Activated CD8-positive, alpha-beta memory T cell treated with anti-CD3 and anti-CD28 coated beads, Interleukin-2, amount 50 U/mL, for 1 hour (primary cell): ENCODE measurements around the gene HPS4.

ENCODE experiments used
- DNase-seq: peaks from one replicate; pipeline ENCODE4 v3.0.0-alpha.2; 2020; ENCODE audit errors: extremely low read depth

HPS4 gene

DNA sequence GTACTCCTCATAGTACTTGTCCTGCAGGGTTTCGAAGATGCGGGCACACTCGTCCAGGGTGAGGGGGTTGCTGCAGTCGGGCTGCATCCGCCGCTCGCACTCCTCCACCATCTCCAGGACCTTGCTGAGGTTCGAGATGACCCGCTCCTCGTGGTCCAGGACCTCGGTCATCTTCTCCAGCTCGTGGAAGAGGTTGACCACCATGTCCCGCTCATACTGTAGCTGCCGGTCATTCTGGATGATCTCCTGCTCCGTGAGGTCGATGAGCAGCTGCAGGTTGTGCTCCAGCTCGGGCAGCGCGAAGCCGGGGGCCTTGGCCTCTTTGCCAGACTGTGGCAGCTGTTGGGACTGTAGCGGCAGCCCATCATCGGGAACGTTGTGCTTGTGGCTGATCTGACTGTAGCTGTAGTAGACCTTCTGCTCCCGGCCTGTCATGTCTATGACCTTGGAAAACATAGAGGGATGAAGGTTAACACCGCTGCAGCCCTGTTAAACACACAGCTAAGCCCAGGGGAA, 15.7 kb upstream of the HPS4 start:
- no peak for DNase-seq

DNA sequence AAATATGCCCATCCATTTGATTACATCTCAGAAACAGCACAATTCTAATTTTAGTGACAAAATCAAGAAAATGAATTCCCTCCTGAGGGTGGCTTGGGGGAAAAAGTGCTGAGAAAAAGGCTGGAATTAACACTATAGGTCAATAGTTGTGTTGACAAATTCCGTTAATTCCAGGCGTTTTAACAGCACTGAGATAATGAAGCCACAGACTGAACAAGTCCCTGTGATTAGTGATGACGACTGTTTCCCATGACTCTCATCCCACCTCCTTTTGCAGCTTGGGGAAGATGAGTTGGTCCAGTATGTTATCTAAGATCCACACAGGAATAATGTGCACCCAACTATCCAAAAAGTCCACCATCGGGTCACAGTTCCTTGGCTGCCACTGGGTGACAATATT, 12.9 kb upstream of the HPS4 start:
- DNase-seq = no peak

DNA sequence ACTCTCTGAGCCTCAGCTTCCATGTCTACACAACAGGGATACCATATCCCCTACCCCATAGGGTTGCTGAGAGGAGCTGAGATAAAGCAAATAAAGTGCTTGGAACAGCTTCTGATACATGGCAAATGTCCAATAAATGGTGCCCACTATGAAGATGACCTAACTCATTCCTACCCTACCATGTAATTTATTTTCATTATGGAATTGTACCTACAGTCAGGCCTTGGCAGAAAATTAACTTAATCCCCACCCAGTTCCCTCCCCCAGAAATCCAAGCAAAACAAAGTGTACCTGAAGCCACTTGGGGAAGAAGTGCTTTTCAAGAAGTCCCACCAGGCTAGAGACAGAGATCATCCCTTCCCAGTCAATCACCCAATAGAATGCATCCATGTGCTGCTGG, 10.9 kb upstream of the HPS4 start:
- no peak for DNase-seq

DNA sequence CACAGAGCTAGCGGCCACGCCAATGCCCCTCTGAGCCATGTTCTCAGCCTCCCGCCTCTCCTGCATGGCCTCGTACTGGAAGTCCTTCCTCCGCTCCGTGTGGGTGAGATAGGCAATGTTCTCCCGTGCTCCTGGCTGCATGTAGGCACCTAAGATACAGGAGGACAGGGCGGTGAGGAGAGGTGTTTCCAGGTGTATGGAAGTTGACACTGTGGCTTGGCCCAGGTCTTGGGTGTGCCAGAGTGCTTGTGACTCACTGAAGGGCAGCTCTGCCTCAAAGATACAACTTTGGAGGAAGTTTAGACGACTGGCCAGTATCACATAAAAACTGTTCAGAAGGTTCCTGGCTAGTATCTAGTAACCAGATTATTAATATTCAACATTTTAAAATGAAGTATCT, 8.6 kb upstream of the HPS4 start:
- no peak for DNase-seq

DNA sequence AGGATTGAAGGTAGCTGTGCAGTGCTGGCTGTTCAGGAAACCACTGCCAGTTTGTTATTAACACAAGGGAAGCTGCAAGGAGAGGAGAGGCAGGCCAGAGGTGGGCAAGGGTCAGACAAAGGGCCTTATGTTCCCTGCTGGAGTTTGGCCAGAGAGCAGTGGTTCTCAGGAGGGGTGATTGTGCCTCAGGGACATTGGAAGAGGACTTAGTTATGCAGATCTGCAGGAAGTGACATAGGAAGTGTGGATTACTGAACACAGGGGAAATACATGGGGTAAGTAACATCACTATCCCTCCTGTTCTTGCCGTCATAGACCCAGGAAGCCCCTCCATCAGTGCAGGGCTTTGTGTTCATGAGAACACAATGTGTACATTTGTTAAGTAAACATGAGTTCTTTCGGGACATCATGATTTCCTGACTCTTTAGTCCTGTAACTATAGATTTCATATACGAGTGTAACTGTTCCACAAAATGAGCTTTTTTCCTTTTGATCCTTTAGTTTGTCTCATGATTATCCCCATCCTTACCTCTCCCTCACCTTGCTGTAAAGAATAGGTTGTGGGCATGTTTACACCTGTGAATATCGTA, 6.0 kb upstream of the HPS4 start:
- DNase-seq = no peak

DNA sequence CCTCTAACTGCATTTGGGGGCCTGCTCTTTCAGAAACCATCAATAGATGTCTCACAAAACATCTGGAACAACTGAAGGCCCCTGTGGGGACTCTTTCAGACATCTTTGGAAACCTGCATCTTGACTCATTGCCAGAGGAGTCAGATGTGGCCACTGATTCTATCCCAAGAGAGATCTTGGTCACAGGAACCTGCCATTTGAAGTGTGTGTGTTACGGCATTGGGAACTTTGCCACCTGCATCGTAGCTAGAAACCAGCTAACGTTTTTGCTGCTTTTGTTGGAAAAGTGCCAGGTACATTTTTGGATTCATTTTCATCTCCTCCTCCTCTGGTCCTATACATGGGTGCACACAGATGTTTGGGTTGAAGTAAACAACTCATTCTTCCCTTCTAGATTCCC, 4.4 kb upstream of the HPS4 start:
- no peak for DNase-seq

DNA sequence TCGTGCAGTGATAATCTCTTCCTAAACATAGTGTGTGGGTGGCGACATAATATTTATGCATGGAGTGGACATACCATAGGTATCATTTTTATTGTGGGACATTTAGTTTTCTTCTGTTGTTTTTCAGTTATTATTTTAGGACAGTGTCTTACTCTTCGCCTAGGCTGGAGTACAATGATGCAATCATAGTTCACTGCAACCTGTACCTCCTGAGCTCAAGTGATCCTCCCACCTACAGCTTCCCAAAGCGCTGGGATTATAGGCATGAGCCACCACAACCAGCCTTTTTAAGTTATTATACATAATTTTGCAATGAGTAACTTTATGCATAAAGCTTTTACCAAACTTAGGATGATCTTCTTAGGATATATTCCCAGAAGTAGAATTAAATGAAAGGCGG, 2.8 kb upstream of the HPS4 start:
- no peak for DNase-seq

DNA sequence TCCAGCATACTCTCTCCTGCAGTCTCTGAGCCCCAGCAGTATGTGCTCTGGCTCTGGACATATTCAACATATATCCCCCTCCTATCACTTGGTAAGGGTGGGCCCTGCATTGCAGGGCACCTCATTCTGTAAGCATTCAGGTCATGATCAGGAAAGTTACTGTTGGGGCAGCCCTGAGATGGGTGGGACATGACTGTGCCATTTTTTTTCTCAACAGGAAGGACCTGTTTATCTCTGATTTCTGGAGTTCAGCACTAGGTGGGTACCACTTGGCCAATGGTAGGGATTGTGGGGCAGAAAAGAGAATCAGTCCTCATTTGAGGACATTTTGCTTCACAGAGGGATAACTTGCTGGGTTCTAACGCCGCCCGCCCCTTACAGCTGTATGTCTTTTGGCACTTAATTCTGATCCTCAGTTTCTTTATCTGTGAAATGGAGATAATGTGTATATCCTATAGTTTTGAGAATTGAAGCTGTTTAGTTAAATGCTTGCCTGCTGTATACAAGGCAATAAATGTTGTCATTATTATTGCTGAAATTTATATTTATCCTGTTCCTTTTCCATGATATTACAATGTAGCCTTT, 2.3 kb upstream of the HPS4 start:
- DNase-seq = no peak

DNA sequence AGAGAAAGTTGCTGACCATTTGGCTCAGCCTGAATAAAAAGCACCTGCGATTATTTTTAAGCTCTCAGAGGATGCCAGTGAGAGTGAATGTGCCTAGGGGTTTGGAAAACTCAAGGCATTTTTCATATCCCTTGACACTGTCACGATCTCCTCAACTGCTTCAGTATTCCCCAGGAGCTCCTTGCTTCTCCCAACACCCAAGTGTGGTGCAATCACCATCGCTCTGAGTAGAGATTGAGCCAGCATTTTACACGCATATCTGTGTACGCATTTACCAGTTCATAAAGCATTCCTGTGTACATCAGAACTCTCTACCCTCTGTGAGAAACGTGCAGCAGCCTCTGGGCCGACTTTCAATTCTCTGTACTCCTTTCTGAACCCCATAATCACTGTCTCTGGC, 1.4 kb upstream of the HPS4 start:
- DNase-seq = no peak

DNA sequence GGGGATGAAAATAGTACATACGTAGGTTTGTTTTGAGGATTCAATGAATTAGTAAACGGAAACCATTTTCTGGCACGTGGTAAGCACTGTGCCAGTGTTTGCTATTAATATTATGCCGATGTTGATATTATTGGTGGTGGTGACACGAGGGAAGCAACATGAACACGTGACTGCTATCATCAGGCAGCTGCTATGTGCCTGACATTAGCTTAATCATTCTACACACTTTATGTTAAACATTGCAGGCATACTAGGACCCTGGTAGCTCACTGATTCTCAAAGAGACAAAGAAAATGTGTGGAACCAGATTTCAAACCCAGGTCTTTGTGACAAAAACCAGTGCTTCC, 750 bp upstream of the HPS4 start:
- no peak for DNase-seq

DNA sequence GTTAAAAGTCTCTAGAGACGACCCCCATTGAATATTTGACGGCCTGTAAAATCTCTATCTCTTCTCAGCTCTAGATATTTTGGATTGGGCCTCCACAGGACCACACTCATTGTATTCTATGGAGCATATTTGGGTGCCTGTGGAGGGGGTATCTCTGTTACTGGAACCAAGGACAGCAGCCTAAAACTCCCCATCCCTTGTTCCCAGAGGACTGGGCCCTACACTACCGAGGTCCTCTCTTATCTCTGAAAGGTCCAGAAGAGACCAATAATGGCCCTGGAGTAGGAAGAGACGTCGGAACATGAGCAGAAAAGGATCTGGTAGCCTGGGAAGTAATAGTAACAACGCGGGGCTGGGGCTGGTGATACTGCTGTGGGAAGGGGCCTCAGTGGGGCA, 542 bp downstream of the HPS4 start:
- DNase-seq = no peak

DNA sequence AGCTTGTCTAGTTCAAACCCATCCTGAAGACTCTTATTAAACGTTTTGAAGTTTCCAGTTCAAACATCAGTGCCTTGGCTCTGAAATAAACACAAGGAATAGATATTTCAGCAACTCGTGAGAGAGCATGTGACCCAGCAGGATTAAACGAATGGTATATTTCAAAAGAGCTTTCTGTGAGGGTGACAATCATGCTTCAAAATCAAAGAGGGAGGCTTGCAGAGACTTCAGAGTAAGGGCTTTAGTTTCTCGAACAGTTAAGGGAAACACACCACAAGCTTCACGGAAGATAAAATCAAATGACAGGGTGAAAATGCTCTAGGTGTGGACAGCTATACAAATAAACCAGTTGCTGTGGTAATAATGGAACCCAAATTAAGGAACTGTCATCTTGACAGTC, 1.4 kb downstream of the HPS4 start:
- no peak for DNase-seq

DNA sequence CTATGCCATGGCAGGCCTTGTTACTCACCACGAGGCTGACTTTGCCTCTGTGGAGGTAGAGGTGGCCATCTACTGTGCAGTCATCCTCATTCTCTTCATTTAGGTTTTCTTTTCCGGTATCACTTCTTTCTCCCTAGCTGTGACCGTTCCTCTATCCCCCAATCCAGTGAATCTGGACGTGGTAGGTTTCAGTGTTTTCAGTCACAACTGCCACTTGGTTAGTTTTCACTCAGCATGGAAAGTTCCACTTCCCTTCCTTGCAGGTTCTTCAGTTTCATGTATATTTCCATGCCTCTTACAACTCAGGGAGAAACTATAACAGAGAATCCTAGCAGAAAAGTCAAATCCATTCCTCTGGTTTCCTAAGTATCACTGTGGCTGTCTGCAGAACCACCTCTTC, 1.9 kb downstream of the HPS4 start:
- no peak for DNase-seq

DNA sequence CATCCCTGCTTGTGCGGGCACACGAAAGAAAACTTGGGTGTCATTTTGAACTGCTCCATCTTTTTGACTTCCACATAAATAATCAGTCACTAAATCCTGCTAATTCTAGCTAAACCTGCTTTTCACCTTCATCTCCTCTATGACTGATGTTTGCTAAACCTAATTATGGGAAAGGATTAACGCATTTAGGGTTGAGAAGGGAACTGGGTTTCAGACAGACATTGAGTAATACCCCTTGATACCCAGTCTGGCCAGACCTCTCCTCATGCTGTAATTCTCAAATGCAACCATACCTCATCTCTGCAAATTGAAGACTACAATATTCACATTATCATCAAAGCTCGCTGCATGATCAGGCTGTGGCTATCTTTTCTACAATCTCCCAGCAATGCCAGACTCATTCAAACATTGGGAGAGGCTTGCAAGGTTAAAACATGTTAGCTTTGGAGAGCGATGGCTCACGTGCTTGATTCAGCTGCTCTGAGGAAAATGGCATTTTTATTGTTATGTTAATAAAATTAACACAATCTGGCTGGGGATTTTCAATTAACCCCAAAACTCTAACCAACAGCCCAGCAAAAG, 2.4 kb downstream of the HPS4 start:
- no peak for DNase-seq

DNA sequence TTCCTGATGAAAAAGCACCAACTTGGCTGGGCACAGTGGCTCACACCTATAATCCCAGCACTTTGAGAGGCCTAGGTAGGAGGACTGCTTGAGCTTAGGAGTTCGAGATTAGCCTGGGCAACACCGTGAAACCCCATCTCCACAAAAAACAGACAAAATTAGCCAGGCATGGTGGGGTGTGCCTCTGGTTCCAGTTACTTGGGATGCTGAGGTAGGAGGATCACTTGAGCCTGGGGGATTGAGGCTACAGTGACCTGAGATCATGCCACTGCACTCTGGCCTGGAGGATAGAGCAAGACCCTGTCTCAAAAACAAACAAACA, 3.0 kb downstream of the HPS4 start:
- DNase-seq = no peak

DNA sequence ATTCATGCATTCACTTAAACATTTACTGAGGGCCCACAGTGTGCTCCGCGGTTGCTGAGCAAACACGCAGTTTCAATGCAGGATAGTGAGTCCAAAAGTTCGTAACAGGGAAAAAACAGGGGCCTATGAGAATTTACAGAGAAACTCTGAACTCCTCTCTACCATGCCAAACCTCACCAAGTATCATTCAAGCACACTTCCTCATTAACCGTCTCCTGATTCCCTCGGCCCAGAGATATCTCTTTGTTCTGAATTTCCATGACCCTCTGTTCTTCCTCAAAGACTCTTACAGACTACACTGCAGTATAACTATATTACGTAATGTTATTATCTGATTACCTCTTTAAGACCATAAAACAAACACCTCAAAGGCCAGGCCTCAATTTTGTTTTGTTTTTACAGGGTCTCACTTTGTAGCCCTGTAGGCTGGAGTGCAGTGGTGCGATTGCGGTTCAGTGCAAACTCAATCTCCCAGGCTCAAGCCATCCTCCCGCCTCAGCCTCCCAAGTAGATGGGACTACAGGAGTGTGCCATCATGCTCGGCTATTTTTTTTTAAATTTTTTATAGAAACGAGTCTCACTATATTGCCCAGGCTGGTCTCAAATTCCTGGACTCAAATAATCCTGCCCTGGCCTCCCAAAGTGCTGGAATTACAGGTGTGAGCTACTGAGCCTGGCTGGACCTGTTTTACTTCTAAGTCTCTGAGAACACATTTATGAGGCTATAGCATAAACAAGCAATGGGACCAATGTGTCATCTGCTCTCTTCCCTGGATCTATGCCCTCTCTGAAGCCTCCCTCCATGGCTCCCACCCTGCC, 3.6 kb downstream of the HPS4 start:
- no peak for DNase-seq

DNA sequence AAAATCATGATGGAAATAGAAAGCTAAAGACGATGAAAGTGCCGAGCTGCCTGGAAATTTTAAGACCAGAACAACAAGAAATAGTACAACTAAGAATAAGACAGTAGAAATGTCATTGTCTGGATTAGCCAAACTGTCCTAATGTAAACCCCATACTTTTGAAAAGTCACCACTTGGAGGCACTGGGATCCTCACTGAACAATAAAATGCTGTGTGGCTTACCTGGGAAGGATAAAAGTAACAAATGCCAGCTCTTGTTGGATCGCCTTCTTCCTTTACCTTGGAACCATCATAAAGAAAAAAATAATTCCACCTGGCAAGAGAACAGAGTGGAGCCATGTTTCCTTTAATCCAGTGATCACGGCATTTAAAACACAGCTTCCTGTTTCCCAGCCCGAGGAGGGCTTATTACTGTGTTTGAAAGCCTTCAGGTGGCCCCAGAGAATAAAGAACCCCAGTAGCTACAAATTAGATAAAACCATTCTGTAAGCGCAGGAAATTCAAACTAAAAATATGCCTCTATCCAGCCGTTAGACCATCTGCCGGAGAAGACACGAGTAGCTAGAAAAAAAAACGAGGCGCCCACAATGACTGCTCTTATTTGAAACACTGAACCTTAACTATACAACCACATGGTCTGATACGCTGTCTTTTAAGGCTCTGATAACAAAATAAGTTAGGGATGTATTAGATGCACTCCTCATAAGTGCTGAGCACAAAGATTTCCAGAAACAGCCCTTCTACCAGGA, 4.4 kb downstream of the HPS4 start:
- no peak for DNase-seq

DNA sequence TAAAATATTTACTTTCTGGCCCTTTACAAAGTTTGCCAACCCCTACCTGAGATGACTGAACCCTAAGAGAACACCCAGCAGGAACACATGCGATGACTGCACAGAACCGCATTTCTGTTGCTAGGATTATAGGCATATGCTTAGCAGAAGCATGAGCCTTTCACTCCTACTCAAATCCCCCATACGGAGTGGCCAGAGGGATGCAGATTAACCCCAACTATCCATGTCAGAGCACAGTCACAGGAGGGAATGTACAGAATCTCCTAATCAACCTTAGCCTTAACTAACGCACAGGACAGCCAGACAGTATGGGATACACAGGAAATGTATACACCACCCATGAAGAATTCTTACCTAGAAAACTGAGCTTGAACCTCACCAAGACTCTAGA, 6.2 kb downstream of the HPS4 start:
- no peak for DNase-seq

DNA sequence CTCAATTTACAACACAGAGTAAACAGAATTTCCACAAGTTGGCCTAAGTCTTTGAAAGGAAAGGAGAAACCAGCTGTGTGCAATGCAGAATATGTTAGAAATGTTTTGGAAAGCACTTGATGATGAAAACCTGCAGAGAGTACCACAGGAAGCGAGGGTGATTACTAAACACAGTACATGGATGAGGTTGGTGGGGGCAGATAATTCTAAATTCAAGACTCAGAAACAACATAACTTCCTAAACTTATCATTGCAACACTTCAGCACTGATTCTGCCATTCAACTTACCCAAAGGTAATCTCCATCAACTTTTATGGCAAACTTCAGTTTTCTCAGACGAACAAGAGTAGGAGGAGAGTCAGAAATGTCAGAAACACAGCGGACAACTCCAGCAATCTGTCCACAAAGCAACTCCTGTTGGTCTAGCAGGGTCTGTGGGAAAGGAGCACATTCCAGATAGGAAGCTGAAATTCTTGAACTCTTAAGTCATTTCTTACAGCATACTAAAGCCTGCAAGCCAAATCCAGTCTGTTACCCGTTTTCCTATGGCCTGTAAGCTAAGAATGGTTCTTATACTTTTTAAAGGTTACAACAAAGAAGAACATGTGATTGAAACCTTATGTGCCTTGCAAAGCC, 6.8 kb downstream of the HPS4 start:
- no peak for DNase-seq

DNA sequence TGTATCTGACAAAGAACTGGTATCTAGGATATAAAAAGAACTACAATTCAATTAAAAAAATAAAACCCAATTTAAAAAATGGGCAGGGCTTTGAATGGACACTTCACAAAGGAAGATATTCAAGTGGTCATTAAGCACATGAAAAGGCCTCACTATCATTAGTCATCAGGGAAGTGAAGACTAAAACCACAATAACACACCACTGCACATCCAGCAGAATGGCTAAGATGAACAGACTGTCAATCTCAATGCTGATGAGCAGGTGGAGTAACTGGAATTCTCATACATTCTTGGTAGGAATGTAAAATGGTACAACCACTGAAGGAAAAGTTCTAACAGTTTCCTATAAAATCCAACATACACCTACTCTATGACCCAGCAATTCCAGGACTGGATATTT, 8.9 kb downstream of the HPS4 start:
- DNase-seq = no peak

DNA sequence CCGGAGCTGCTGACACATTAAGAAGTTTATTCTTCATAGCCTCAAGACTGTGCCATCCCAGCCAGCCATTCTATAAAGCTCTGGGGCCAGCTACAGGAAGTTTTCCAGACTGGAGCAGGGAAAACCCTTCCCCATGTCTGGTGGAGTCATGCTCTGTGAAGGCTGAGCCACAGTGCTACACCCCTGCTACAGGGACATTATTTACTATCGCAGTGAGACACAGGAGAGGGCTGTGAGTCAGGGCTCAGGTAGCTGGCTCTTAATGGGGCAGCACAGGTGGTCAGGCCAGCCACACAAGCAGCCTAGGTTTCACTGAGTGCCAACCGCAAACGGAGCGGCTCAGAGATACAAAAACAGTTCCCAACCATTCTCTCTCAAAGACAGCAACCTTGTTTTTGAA, 12.1 kb downstream of the HPS4 start:
- DNase-seq = no peak

DNA sequence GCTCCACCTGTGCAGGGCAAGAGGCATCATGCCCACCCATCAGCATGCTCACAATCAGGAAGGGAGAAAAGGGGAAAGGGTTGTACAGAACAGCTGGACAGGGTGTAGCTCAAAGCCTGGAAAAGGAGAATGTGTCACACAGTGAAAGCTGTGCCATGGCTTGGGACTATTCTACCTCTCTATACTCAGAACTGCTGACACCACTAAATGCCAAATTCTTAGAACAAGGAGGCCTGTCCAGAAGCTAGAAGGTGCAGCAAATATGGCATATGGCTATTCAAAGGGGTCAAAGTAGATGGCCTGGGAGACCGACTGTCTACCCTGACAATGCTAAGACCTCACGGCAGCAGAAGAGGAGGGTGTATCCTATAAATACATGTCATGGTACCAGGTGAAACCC, 12.8 kb downstream of the HPS4 start:
- no peak for DNase-seq
